ENCODE results near the gene SCNN1A.

The SCNN1A gene

GRCh38 chr12:6373022-6373787 is 2.2 kb downstream of the SCNN1A start:
- Histone ChIP-seq H3K36me3 (ENCODE audit: control insufficient read depth, insufficient read depth, low read length) (no peaks in the 10 kb centered on the region), H3K4me3 (ENCODE audit: low read depth, low read length) (no peak overlapping the region), H3K9me3 (ENCODE audit: control insufficient read depth, low read length) (no peaks in the 10 kb centered on the region), H2AFZ (no peak overlapping the region), H3K27me3 (ENCODE audit: control insufficient read depth, insufficient read depth, low read length) (no peaks in the 10 kb centered on the region), H3K79me2 (peaks cover 11% of the 10 kb centered on the region), H3K4me1 (peaks cover 42% of the 10 kb centered on the region), H3K27ac (peak overlapping the region; percentile 8), H3K9ac (no peak overlapping the region), H3K4me2 (ENCODE audit: low read length) (no peak overlapping the region)
- no peak for TF ChIP-seq CTCF (IDR thresholded peaks at IDR 0.05)

- Histone ChIP-seq H3K27me3 (ENCODE audit: control insufficient read depth, insufficient read depth, low read length) (no peaks in the 10 kb centered on the region), H3K4me3 (ENCODE audit: low read depth, low read length) (no peak overlapping the region), H3K79me2 (peaks cover 11% of the 10 kb centered on the region), H3K27ac (peak overlapping the region; percentile 22), H3K4me2 (ENCODE audit: low read length) (no peak overlapping the region), H3K36me3 (ENCODE audit: control insufficient read depth, insufficient read depth, low read length) (no peaks in the 10 kb centered on the region), H3K9me3 (ENCODE audit: control insufficient read depth, low read length) (no peaks in the 10 kb centered on the region), H3K4me1 (peaks cover 39% of the 10 kb centered on the region), H2AFZ (no peak overlapping the region), H3K9ac (no peak overlapping the region)
- no peak for TF ChIP-seq CTCF (IDR thresholded peaks at IDR 0.05)
Observed at GRCh38 chr12:6372403-6373003, 2.9 kb downstream of the SCNN1A start.

- Histone ChIP-seq H3K9ac (no peak overlapping the region), H3K4me1 (peaks cover 27% of the 10 kb centered on the region), H3K79me2 (peaks cover 11% of the 10 kb centered on the region), H3K27ac (peak overlapping the region; percentile 18), H3K36me3 (ENCODE audit: control insufficient read depth, insufficient read depth, low read length) (no peaks in the 10 kb centered on the region), H3K4me2 (ENCODE audit: low read length) (peak overlapping the region; percentile 47), H2AFZ (peak overlapping the region; percentile 74), H3K9me3 (ENCODE audit: control insufficient read depth, low read length) (no peaks in the 10 kb centered on the region), H3K4me3 (ENCODE audit: low read depth, low read length) (peak overlapping the region; percentile 11), H3K27me3 (ENCODE audit: control insufficient read depth, insufficient read depth, low read length) (no peaks in the 10 kb centered on the region)
- TF ChIP-seq CTCF (IDR thresholded peaks at IDR 0.05) = no peak
Observed at GRCh38 chr12:6370994-6371754, 4.2 kb downstream of the SCNN1A start.

GRCh38 chr12:6370576-6370935 is 4.8 kb downstream of the SCNN1A start:
- H3K9ac ChIP-seq = no peak overlapping the region
- peaks cover 11% of the 10 kb centered on the region for H3K79me2 ChIP-seq
- peaks cover 21% of the 10 kb centered on the region for H3K4me1 ChIP-seq
- no peak overlapping the region for H3K4me2 ChIP-seq (ENCODE audit: low read length)
- H3K36me3 ChIP-seq (ENCODE audit: control insufficient read depth, insufficient read depth, low read length) = no peaks in the 10 kb centered on the region
- no peaks in the 10 kb centered on the region for H3K9me3 ChIP-seq (ENCODE audit: control insufficient read depth, low read length)
- no peak overlapping the region for H3K4me3 ChIP-seq (ENCODE audit: low read depth, low read length)
- H3K27ac ChIP-seq = peak overlapping the region; percentile 18
- TF ChIP-seq CTCF (IDR thresholded peaks at IDR 0.05) = no peak
- H2AFZ ChIP-seq = peak overlapping the region; percentile 74
- no peaks in the 10 kb centered on the region for H3K27me3 ChIP-seq (ENCODE audit: control insufficient read depth, insufficient read depth, low read length)

Data from parathyroid adenoma (tissue), 2 donors.